ENCODE results near the gene ATL2. TPM values are rescaled to one million over a fixed set of nuclear protein-coding genes. Genes with fewer than 3 reads are reported as not detected.
"Not testable (repeated sequence)": the region's sequence is repeated elsewhere in the genome, so short reads cannot be mapped to it uniquely, and the experiment has no call there.

ATL2 gene
- total RNA-seq, 1 donor from 2014 or later, result 156 TPM

- DNase-seq (ENCODE audit: extremely low spot score in 2 of 2), result no peak
- intact Hi-C loops (cut with DNase I), result no loop called here
- no peak overlapping the region for H3K27ac ChIP-seq
- no peaks in the 10 kb centered on the region for H3K36me3 ChIP-seq
- no peak for TF ChIP-seq POLR2A (IDR thresholded peaks at IDR 0.05)
- TF ChIP-seq CTCF (IDR thresholded peaks at IDR 0.05), result no peak
- TF ChIP-seq POLR2AphosphoS5 (IDR thresholded peaks at IDR 0.05; ENCODE audit: insufficient read depth in 1 of 2, low read depth in 1 of 2), result no peak
- H3K4me1 ChIP-seq, result no peaks in the 10 kb centered on the region
- H3K27me3 ChIP-seq, result no peaks in the 10 kb centered on the region
- no peak overlapping the region for H3K4me3 ChIP-seq
- H3K9me3 ChIP-seq, result no peaks in the 10 kb centered on the region
These were observed 92.1 kb downstream of the ATL2 start for GRCh38 chr2:38284971-38285370.

GRCh38 chr2:38281095-38281742 is 95.9 kb downstream of the ATL2 start:
- Histone ChIP-seq H3K27me3 (no peaks in the 10 kb centered on the region), H3K9me3 (no peaks in the 10 kb centered on the region), H3K4me1 (no peaks in the 10 kb centered on the region), H3K27ac (no peak overlapping the region), H3K4me3 (no peak overlapping the region), H3K36me3 (no peaks in the 10 kb centered on the region)
- no peak for TF ChIP-seq CTCF (IDR thresholded peaks at IDR 0.05)
- TF ChIP-seq POLR2A (IDR thresholded peaks at IDR 0.05), result no peak
- no peak for TF ChIP-seq POLR2AphosphoS5 (IDR thresholded peaks at IDR 0.05; ENCODE audit: insufficient read depth in 1 of 2, low read depth in 1 of 2)
- intact Hi-C loops (cut with DNase I), result no loop called here
- no peak for DNase-seq (ENCODE audit: extremely low spot score in 2 of 2)

GRCh38 chr2:38279201-38279600 is 97.9 kb downstream of the ATL2 start:
- TF ChIP-seq CTCF (IDR thresholded peaks at IDR 0.05), result no peak
- TF ChIP-seq POLR2AphosphoS5 (IDR thresholded peaks at IDR 0.05; ENCODE audit: insufficient read depth in 1 of 2, low read depth in 1 of 2), result no peak
- no peak for TF ChIP-seq POLR2A (IDR thresholded peaks at IDR 0.05)
- Histone ChIP-seq H3K27me3 (no peaks in the 10 kb centered on the region), H3K9me3 (no peaks in the 10 kb centered on the region), H3K4me3 (no peak overlapping the region), H3K4me1 (no peaks in the 10 kb centered on the region), H3K36me3 (no peaks in the 10 kb centered on the region), H3K27ac (no peak overlapping the region)
- intact Hi-C loops (cut with DNase I), result no loop called here
- no peak for DNase-seq (ENCODE audit: extremely low spot score in 2 of 2)

GRCh38 chr2:38278117-38278438 is 99.0 kb downstream of the ATL2 start:
- H3K36me3 ChIP-seq; H3K9me3 ChIP-seq; intact Hi-C loops (cut with DNase I); H3K4me3 ChIP-seq; DNase-seq (ENCODE audit: extremely low spot score in 2 of 2); H3K27me3 ChIP-seq; H3K4me1 ChIP-seq; H3K27ac ChIP-seq: not testable (repeated sequence)

GRCh38 chr2:38277245-38278116 is 99.6 kb downstream of the ATL2 start:
- H3K4me3 ChIP-seq, result no peak overlapping the region
- H3K27me3 ChIP-seq, result no peaks in the 10 kb centered on the region
- no peak for TF ChIP-seq POLR2A (IDR thresholded peaks at IDR 0.05)
- no peak for TF ChIP-seq CTCF (IDR thresholded peaks at IDR 0.05)
- TF ChIP-seq POLR2AphosphoS5 (IDR thresholded peaks at IDR 0.05; ENCODE audit: insufficient read depth in 1 of 2, low read depth in 1 of 2), result no peak
- DNase-seq (ENCODE audit: extremely low spot score in 2 of 2), result no peak
- H3K27ac ChIP-seq, result no peak overlapping the region
- H3K9me3 ChIP-seq, result no peaks in the 10 kb centered on the region
- intact Hi-C loops (cut with DNase I), result no loop called here
- H3K36me3 ChIP-seq, result no peaks in the 10 kb centered on the region
- H3K4me1 ChIP-seq, result no peaks in the 10 kb centered on the region
